Glutamatergic neuron (in vitro differentiated cells): ENCODE results near the gene INTS1. TPM values are rescaled to one million over a fixed set of nuclear protein-coding genes. Genes with fewer than 3 reads are reported as not detected.

ENCODE experiments used
- DNase-seq: peaks from one replicate; pipeline ENCODE4 v3.0.0; 2022
- H3K27ac Mint-ChIP-seq: one replicate; pipeline ENCODE4 v1.8.0; 2020; ENCODE audit warnings: mild to moderate bottlenecking, mixed read lengths, inconsistent platforms; ENCODE audit not compliant: unreplicated experiment
- H3K27me3 Mint-ChIP-seq: one replicate; pipeline ENCODE4 v1.8.0; 2020; ENCODE audit warnings: mild to moderate bottlenecking, moderate library complexity, mixed read lengths, inconsistent platforms; ENCODE audit not compliant: unreplicated experiment
- H3K36me3 Mint-ChIP-seq: one replicate; pipeline ENCODE4 v1.8.0; 2020; ENCODE audit warnings: mild to moderate bottlenecking, mixed read lengths, inconsistent platforms; ENCODE audit not compliant: unreplicated experiment
- H3K4me1 Mint-ChIP-seq: one replicate; pipeline ENCODE4 v1.8.0; 2020; ENCODE audit warnings: mild to moderate bottlenecking, low read depth, mixed read lengths, inconsistent platforms; ENCODE audit not compliant: unreplicated experiment
- H3K4me3 Mint-ChIP-seq: one replicate; pipeline ENCODE4 v1.8.0; 2020; ENCODE audit warnings: mild to moderate bottlenecking, mixed read lengths, inconsistent platforms; ENCODE audit not compliant: unreplicated experiment
- H3K9me3 Mint-ChIP-seq: one replicate; pipeline ENCODE4 v1.8.0; 2020; ENCODE audit warnings: mild to moderate bottlenecking, moderate library complexity, mixed read lengths, inconsistent platforms; ENCODE audit not compliant: unreplicated experiment
- long read RNA-seq: library from polyadenylated mRNA; unstranded; transcript quantifications from one replicate; pipeline ENCODE4 v2.0.0, GENCODE V29; 2020; ENCODE audit not compliant: unreplicated experiment
- total RNA-seq: library from RNA; stranded (reverse); fragmentation: NEBNext Ultra II Directional; extraction: Animal tissue kit (Norgen Biotek cat#: 25700); gene quantifications from one replicate; pipeline ENCODE4 v1.2.1, GENCODE V29; 2021; ENCODE audit not compliant: unreplicated experiment
- TF ChIP-seq, protein P1 (sequence below): fragments of 200-600 bp; sonication (generic); IDR thresholded peaks from one replicate; pipeline ENCODE4 v1.5.0; 2021; ENCODE audit not compliant: partially characterized antibody, unreplicated experiment

Gene INTS1, protein sequence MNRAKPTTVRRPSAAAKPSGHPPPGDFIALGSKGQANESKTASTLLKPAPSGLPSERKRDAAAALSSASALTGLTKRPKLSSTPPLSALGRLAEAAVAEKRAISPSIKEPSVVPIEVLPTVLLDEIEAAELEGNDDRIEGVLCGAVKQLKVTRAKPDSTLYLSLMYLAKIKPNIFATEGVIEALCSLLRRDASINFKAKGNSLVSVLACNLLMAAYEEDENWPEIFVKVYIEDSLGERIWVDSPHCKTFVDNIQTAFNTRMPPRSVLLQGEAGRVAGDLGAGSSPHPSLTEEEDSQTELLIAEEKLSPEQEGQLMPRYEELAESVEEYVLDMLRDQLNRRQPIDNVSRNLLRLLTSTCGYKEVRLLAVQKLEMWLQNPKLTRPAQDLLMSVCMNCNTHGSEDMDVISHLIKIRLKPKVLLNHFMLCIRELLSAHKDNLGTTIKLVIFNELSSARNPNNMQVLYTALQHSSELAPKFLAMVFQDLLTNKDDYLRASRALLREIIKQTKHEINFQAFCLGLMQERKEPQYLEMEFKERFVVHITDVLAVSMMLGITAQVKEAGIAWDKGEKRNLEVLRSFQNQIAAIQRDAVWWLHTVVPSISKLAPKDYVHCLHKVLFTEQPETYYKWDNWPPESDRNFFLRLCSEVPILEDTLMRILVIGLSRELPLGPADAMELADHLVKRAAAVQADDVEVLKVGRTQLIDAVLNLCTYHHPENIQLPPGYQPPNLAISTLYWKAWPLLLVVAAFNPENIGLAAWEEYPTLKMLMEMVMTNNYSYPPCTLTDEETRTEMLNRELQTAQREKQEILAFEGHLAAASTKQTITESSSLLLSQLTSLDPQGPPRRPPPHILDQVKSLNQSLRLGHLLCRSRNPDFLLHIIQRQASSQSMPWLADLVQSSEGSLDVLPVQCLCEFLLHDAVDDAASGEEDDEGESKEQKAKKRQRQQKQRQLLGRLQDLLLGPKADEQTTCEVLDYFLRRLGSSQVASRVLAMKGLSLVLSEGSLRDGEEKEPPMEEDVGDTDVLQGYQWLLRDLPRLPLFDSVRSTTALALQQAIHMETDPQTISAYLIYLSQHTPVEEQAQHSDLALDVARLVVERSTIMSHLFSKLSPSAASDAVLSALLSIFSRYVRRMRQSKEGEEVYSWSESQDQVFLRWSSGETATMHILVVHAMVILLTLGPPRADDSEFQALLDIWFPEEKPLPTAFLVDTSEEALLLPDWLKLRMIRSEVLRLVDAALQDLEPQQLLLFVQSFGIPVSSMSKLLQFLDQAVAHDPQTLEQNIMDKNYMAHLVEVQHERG (N-terminal part only)
- total RNA-seq: 108 TPM
- long read RNA-seq, partial matches to known transcripts: 11 of 12 reads
- long read RNA-seq, other reads (novel, unspliced or antisense): 1 of 12 reads

DNA sequence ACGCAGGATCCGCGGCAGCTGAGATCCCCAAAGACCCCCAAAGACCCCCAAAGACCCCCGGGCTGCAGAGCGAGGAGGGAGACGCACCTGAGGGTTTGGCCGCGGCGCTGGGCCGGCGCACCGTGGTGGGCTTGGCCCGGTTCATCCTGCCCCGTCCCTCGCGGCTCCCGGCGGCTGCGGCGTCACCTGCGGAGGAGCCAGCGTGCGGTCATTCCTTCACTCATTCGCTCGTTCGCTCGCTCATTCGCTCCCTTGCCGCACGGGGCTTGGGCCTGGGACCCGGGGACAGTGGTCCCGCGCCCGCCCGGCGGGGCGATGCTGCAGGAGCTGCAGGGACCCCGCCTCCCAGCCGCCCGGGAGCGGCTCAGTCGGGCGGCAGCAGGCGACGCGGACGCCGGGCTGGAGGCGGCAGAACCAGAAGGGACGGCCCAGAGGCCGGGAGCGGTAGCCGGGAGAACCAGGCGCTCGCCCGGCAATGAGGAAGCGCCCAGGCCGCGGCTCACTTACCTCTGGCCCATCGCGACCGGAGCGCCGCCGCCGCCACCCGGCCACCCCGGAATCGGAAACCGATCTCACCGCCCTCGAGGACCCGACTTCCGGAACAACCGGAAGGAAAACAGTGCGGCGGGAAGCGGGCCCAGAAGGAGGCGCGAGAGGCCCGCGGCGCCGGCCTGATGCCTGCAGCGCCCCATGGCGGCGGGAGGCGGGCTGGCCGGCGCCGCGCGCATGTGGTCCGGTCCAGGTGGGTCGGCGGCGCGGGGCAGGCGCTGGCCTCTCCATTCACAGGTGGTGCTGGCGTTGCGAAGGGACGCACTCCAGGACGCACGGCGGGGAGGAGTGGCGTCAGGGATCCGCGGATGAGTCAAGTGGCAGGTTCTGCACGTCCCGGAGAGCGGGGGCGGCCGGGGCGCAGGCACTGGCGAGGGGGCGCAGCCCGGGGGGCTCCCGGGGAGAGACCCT, at the start of gene INTS1:
Gene INTS1 (minus strand): TSS at position 574 of the 960 bp plus-strand sequence. CDS start 429 bp downstream, at position 145.
- peaks cover 4% of the 10 kb centered on the region for H3K27me3 Mint-ChIP-seq
- H3K4me1 Mint-ChIP-seq: peaks cover 16% of the 10 kb centered on the region
- DNase-seq: peak; percentile 88
- H3K27ac Mint-ChIP-seq: peak within 1 kb of the TSS; percentile 12
- H3K4me3 Mint-ChIP-seq: peak within 1 kb of the TSS; percentile 91
- TF ChIP-seq, protein P1, sequence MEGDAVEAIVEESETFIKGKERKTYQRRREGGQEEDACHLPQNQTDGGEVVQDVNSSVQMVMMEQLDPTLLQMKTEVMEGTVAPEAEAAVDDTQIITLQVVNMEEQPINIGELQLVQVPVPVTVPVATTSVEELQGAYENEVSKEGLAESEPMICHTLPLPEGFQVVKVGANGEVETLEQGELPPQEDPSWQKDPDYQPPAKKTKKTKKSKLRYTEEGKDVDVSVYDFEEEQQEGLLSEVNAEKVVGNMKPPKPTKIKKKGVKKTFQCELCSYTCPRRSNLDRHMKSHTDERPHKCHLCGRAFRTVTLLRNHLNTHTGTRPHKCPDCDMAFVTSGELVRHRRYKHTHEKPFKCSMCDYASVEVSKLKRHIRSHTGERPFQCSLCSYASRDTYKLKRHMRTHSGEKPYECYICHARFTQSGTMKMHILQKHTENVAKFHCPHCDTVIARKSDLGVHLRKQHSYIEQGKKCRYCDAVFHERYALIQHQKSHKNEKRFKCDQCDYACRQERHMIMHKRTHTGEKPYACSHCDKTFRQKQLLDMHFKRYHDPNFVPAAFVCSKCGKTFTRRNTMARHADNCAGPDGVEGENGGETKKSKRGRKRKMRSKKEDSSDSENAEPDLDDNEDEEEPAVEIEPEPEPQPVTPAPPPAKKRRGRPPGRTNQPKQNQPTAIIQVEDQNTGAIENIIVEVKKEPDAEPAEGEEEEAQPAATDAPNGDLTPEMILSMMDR: peak; percentile 81
- peaks cover 16% of the 10 kb centered on the region for H3K9me3 Mint-ChIP-seq
- H3K36me3 Mint-ChIP-seq: no peaks in the 10 kb centered on the region

DNA sequence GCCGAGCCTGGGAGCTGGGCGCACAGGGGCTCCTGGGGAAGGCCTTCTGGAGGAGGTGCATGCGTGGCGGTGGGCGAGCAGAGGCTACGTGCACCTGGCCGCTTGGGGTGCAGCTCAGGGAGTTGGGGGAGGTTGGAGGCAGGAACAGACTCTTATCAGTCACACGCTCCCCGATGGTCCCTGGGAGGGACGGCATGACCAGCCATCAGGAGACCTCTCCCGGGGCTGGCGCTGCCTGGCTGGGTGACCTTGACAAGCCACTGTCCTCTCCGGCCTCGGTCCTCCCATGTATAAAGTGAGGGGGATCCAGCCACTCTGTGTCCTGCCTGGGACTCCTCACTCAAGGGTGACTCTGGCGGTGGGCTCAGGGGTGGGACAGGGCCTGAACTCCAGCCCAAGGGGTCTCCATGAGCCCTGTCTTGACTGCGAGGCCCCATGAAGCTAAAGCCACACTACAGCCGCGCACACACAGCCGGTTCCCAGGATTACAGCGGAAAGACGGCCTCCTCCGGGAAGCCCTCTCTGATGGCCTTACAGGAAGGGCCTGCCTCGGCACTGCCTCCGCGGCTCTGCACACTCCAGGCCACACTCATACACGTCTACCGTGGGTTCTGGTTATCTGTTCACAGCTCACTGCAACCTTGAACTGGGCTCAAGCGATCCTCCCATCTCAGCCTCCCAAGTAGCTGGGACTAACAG, 49.5 kb upstream of the INTS1 start:
- Mint-ChIP-seq H3K4me3 (no peak overlapping the region), H3K9me3 (peaks cover 9% of the 10 kb centered on the region), H3K27me3 (peaks cover 14% of the 10 kb centered on the region), H3K36me3 (no peaks in the 10 kb centered on the region), H3K4me1 (peaks cover 8% of the 10 kb centered on the region), H3K27ac (peak overlapping the region; percentile 38)
- DNase-seq: peak; percentile 29
- TF ChIP-seq, protein P1: no peak

DNA sequence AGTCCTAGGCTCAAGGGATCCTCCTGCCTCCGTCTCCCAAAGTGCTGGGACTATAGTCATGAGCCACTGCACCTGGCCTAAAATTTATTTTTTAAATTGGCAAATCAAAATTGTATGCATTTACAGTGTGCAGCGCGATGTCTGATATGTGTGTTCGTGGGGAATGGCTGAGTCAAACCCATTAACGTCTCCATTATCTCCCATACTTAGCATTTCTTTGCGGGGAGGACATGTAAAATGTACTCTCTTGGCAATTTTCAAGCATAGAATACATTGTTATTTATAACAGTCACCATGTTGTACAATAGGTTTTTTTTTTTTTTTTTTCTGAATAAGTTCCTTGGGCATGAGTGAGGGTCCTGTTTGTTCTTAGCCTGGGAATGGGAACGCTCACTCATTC, 48.0 kb upstream of the INTS1 start:
- Mint-ChIP-seq H3K27me3 (peaks cover 14% of the 10 kb centered on the region), H3K4me1 (peaks cover 4% of the 10 kb centered on the region), H3K36me3 (no peaks in the 10 kb centered on the region), H3K4me3 (no peak overlapping the region), H3K27ac (no peak overlapping the region), H3K9me3 (peaks cover 9% of the 10 kb centered on the region)
- TF ChIP-seq, protein P1: no peak
- no peak for DNase-seq

DNA sequence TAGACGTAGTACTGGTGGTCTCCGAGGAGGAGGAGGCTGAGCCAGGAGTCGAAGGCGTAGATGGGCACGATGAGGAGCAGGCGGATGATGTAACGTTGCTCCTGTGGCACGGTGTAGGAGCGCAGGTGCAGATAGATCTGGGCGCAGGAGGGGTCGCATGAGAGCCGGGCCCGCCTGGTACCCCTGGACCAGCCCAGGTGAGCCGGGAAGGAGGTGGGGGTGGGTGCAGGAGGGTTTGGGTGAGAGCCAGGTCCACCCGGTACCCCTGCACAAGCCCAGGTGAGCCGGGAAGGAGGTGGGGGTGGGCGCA, 46.6 kb upstream of the INTS1 start:
- no peak overlapping the region for H3K27ac Mint-ChIP-seq
- no peak overlapping the region for H3K4me3 Mint-ChIP-seq

More for the DNA sequence above, 46.6 kb upstream of the INTS1 start:
- TF ChIP-seq, protein P1: no peak
- DNase-seq: no peak
- H3K9me3 Mint-ChIP-seq: peaks cover 2% of the 10 kb centered on the region
- no peaks in the 10 kb centered on the region for H3K36me3 Mint-ChIP-seq
- no peaks in the 10 kb centered on the region for H3K4me1 Mint-ChIP-seq
- peaks cover 10% of the 10 kb centered on the region for H3K27me3 Mint-ChIP-seq
